Activated B cell treated with CpG ODN at 0.5 μM for 24 hours (primary cell): ENCODE data around the gene SNORC. TPM values are rescaled to one million over a fixed set of nuclear protein-coding genes. Genes with fewer than 3 reads are reported as not detected.

Experiments used
- ATAC-seq: fragments of 200-7000 bp; cut with Tn5 transposase; one replicate; pipeline ENCODE4 v1.10.0; 2021; ENCODE audit warnings: low read depth, mild to moderate bottlenecking, moderate library complexity
- CTCF ChIA-PET: fragments of 350-600 bp; sonication (Branson Sonifier 250); formaldehyde crosslinking; loops from one replicate; lab custom pipeline; 2021; ENCODE audit warnings: antibody characterized with exemption; lab: Charles Lee
- POLR2A ChIA-PET: fragments of 350-600 bp; sonication (Branson Sonifier 250); formaldehyde crosslinking; loops from one replicate; lab custom pipeline; 2021; ENCODE audit warnings: antibody characterized with exemption; lab: Charles Lee
- DNase-seq: peaks from one replicate; pipeline ENCODE4 v3.0.0; 2022
- H3K27ac Mint-ChIP-seq: one replicate; pipeline ENCODE4 v1.8.0; 2020; ENCODE audit warnings: mixed read lengths
- H3K27me3 Mint-ChIP-seq: one replicate; pipeline ENCODE4 v1.8.0; 2021; ENCODE audit warnings: mixed read lengths
- H3K36me3 Mint-ChIP-seq: one replicate; pipeline ENCODE4 v1.8.0; 2021; ENCODE audit warnings: low read depth, mixed read lengths
- H3K4me1 Mint-ChIP-seq: one replicate; pipeline ENCODE4 v1.8.0; 2021; ENCODE audit warnings: mixed read lengths
- H3K4me3 Mint-ChIP-seq: one replicate; pipeline ENCODE4 v1.8.0; 2020; ENCODE audit warnings: mild to moderate bottlenecking, mixed read lengths
- H3K9me3 Mint-ChIP-seq: one replicate; pipeline ENCODE4 v1.8.0; 2020; ENCODE audit warnings: mixed read lengths
- CTCF ChIP-seq: fragments of 200-600 bp; IDR thresholded peaks from one replicate; pipeline ENCODE4 v1.8.0; 2022; ENCODE audit warnings: antibody characterized with exemption, mild to moderate bottlenecking
- intact Hi-C: fragments of 100-400 bp; cut with micrococcal nuclease; formaldehyde crosslinking; loops from one replicate; pipeline ENCODE4 v1.15.1; 2024
- total RNA-seq: library from RNA; stranded (reverse); gene quantifications from 2 replicates; pipeline ENCODE4 v1.2.3, GENCODE V29; 2022

SNORC gene
- total RNA-seq, 1 donor from 2014 or later, result 2.1 TPM

- Mint-ChIP-seq H3K27ac (no peak overlapping the region), H3K27me3 (peaks cover 9% of the 10 kb centered on the region), H3K36me3 (no peaks in the 10 kb centered on the region), H3K9me3 (no peaks in the 10 kb centered on the region), H3K4me3 (no peak overlapping the region), H3K4me1 (peaks cover 12% of the 10 kb centered on the region)
- TF ChIP-seq CTCF, result no peak
- CTCF ChIA-PET, result no interaction called here
- no peak for DNase-seq
- ATAC-seq, result no peak
- intact Hi-C loops, result no loop called here
- POLR2A ChIA-PET, result no interaction called here
These were observed 2.0 kb downstream of the SNORC start for GRCh38 chr2:232871835-232872736.

GRCh38 chr2:232872826-232873225, 2.8 kb downstream of the SNORC start:
- no peak overlapping the region for H3K4me3 Mint-ChIP-seq

GRCh38 chr2:232873292-232873908, 3.3 kb downstream of the SNORC start:
- CTCF ChIA-PET, result no interaction called here
- Mint-ChIP-seq H3K4me1 (peaks cover 12% of the 10 kb centered on the region), H3K27me3 (peaks cover 14% of the 10 kb centered on the region), H3K4me3 (no peak overlapping the region), H3K9me3 (no peaks in the 10 kb centered on the region), H3K27ac (no peak overlapping the region), H3K36me3 (no peaks in the 10 kb centered on the region)
- intact Hi-C loops, result no loop called here
- DNase-seq, result no peak
- POLR2A ChIA-PET, result no interaction called here
- no peak for ATAC-seq
- TF ChIP-seq CTCF, result no peak

More at GRCh38 chr2:232872826-232873225, 2.8 kb downstream of the SNORC start:
- H3K9me3 Mint-ChIP-seq, result no peaks in the 10 kb centered on the region
- no peak for DNase-seq
- POLR2A ChIA-PET, result no interaction called here
- CTCF ChIA-PET, result no interaction called here
- H3K36me3 Mint-ChIP-seq, result no peaks in the 10 kb centered on the region
- peaks cover 13% of the 10 kb centered on the region for H3K27me3 Mint-ChIP-seq
- TF ChIP-seq CTCF, result no peak
- H3K4me1 Mint-ChIP-seq, result peaks cover 12% of the 10 kb centered on the region
- ATAC-seq, result no peak
- no peak overlapping the region for H3K27ac Mint-ChIP-seq
- intact Hi-C loops, result no loop called here

GRCh38 chr2:232873909-232874641, 4.0 kb downstream of the SNORC start:
- ChIA-PET POLR2A (no interaction called here), CTCF (no interaction called here)

More at GRCh38 chr2:232873909-232874641, 4.0 kb downstream of the SNORC start:
- DNase-seq (no peak), ATAC-seq (no peak)
- no peak for TF ChIP-seq CTCF
- Mint-ChIP-seq H3K9me3 (no peaks in the 10 kb centered on the region), H3K27me3 (peaks cover 14% of the 10 kb centered on the region), H3K4me1 (peaks cover 12% of the 10 kb centered on the region), H3K27ac (no peak overlapping the region), H3K36me3 (no peaks in the 10 kb centered on the region), H3K4me3 (no peak overlapping the region)
- intact Hi-C loops, result no loop called here
